Motor neuron (in vitro differentiated cells): ENCODE results near the gene WFS1. TPM values are rescaled to one million over a fixed set of nuclear protein-coding genes. Genes with fewer than 3 reads are reported as not detected.
A peak's percentile ranks its signal among the peaks of the same experiment; 100 is the strongest.

Experiments
- ATAC-seq, 8 experiments: fragments of 200-7000 bp; cut with Tn5 transposase; replicated peaks in 6 of 8; 2 replicates each; pipeline ENCODE4 v1.8.0; 2021; ENCODE audit warnings: mild to moderate bottlenecking in 8 of 8, moderate library complexity in 8 of 8
- H3K27ac ChIP-seq, 2 donors: fragments of 250-450 bp; sonication (Bioruptor Pico); 2 replicates each; pipeline ENCODE4 v1.9.0; 2021; ENCODE audit warnings: antibody characterized with exemption in 2 of 2, mild to moderate bottlenecking in 2 of 2, moderate library complexity in 1 of 2
- H3K4me1 ChIP-seq, 2 donors: fragments of 250-450 bp; sonication (Bioruptor Pico); replicated peaks in 1 of 2; 2 replicates each; pipeline ENCODE4 v1.6.1; 2021; ENCODE audit warnings: antibody characterized with exemption in 2 of 2, mild to moderate bottlenecking in 2 of 2, moderate library complexity in 1 of 2
- H3K4me3 ChIP-seq, 5 donors: fragments of 250-450 bp; sonication (Bioruptor Pico); 2 replicates each; pipeline ENCODE4 v1.9.0; 2021; ENCODE audit warnings: antibody characterized with exemption in 5 of 5, mild to moderate bottlenecking in 5 of 5, moderate library complexity in 4 of 5
- WGBS, 10 experiments: fragments of 450-650 bp; shearing (Covaris generic); methylation state at CpG; one replicate each; pipeline ENCODE4 v1.0.0; 2022; 5-methylcytosine and 5-hydroxymethylcytosine counted together
- in situ Hi-C, 9 experiments: fragments of 400-800 bp; cut with MboI; loops; one replicate each; pipeline ENCODE4 v1.15.0; 2021; ENCODE audit warnings: low sequenced_read_pairs in 9 of 9, low pct_unique_long_range_greater_than_20kb in 2 of 9; ENCODE audit not compliant: unreplicated experiment in 9 of 9
- total RNA-seq, 8 experiments: library from RNA; unstranded; fragments of 300-600 nt; gene quantifications; 2 replicates each; pipeline versions ENCODE4 v1.2.3 to v1.2.4, GENCODE V29; 2022

WFS1 gene, protein sequence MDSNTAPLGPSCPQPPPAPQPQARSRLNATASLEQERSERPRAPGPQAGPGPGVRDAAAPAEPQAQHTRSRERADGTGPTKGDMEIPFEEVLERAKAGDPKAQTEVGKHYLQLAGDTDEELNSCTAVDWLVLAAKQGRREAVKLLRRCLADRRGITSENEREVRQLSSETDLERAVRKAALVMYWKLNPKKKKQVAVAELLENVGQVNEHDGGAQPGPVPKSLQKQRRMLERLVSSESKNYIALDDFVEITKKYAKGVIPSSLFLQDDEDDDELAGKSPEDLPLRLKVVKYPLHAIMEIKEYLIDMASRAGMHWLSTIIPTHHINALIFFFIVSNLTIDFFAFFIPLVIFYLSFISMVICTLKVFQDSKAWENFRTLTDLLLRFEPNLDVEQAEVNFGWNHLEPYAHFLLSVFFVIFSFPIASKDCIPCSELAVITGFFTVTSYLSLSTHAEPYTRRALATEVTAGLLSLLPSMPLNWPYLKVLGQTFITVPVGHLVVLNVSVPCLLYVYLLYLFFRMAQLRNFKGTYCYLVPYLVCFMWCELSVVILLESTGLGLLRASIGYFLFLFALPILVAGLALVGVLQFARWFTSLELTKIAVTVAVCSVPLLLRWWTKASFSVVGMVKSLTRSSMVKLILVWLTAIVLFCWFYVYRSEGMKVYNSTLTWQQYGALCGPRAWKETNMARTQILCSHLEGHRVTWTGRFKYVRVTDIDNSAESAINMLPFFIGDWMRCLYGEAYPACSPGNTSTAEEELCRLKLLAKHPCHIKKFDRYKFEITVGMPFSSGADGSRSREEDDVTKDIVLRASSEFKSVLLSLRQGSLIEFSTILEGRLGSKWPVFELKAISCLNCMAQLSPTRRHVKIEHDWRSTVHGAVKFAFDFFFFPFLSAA
- total RNA-seq: 10 to 100 TPM in 3 of 8 experiments, 1 to 10 TPM in 5; 5.2 to 23.7 (median 8.7) TPM

DNA sequence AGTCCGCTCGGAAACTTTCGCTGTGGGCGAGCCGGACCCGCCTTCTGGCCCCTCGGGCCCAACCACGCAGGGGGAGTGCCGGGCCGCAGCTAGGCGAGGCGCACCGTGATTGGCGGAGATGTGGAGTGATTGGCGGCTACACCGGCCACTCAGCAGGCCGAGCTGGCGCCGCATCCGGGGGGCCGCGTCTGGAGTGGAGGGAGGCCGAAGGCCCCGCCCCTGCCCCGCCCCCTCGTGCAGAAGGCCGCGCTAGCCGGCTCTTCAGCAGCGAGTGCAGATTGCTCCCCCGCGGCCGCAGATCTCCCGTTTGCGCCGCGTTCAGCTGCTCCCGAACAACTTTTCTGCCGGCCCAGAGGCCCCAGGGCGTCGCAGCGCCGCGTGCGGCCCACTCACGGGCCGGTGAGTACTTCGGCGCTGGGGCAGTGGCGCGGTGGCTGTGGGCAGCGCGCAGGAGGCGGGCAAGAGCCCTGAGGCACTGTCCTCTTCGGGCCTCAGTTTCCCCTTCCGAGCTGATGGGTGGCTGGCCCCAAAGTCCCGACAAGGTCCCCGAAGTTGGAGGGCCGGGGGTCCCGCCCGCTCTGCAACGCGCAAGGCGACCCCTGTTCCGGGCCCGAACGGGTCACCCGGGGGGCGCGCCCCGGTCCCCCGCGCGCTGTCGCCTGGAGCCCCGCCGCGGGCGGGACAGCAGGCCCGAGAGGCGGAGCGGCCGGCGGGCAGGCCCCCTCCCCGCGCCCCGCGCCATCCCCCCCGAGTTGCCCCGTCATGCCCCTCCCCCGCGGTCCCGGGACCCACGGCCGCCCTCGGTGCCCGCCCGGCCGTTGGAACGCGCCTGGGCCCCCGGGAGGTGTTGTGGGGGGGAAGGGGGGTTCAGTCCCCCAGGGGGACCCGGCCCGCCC lies at the start of gene WFS1:
WFS1 (plus strand) TSS at position 235 of the 896 bp plus-strand sequence. CDS start 7,606 bp downstream, outside the sequence.
- 0% methylated on average over 2 of the region's 104 CpGs; no CpG with 5 or more reads in 9 of the 10 experiments for WGBS, 10 experiments
- Histone ChIP-seq H3K4me1 (peaks cover 7 to 16% of the 10 kb centered on the region in 2 donors), H3K4me3 (peak within 1 kb of the TSS; percentile 65 to 84 (median 74)), H3K27ac (no peak within 1 kb of the TSS)
- in situ Hi-C loops: loop anchor here in 3 of 9 experiments (25.0 kb wide), 2 partner anchors 267 to 292 kb away; no protein-coding TSS in a partner anchor
- peak; percentile 92 to 100 (median 99) for ATAC-seq

DNA sequence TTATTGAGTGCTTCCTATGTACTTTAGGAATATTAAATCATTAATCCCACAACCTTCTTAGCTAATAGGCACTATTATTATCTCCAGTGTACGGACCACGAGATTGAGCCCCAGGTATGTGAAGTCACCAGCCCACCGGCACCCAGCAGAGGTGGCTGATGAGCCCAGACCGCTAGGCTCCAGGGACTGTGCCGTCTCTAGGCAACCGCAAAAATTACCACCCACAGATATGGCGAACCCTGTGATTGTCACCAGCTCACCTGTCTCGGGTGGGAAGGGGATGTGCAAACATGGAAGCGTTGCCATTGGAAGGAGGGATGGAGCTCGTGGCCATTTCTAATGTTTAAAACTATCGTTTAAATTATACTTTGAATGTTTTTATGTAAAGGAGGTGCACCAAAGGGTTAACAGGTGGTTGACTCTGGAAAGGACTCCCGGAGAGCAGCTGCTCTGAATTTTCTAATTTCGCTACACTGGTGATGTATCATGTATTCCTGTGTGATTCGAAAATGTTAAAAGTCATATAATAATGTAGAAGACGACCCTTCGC lies 48.3 kb upstream of the WFS1 start:
- ATAC-seq: peak in 5 of 8 experiments; percentile 45 to 74 (median 68)
- in situ Hi-C loops: no loop called here
- H3K27ac ChIP-seq: no peak overlapping the region
- H3K4me1 ChIP-seq: peaks cover 3 to 4% of the 10 kb centered on the region in 2 donors
- WGBS, 10 experiments: 0 to 33% (median 8%) methylated on average over 3 to 7 of the region's 16 CpGs; no CpG with 5 or more reads in 4 of the 10 experiments
- H3K4me3 ChIP-seq: peak overlapping the region; percentile 24 to 49 (median 37)

DNA sequence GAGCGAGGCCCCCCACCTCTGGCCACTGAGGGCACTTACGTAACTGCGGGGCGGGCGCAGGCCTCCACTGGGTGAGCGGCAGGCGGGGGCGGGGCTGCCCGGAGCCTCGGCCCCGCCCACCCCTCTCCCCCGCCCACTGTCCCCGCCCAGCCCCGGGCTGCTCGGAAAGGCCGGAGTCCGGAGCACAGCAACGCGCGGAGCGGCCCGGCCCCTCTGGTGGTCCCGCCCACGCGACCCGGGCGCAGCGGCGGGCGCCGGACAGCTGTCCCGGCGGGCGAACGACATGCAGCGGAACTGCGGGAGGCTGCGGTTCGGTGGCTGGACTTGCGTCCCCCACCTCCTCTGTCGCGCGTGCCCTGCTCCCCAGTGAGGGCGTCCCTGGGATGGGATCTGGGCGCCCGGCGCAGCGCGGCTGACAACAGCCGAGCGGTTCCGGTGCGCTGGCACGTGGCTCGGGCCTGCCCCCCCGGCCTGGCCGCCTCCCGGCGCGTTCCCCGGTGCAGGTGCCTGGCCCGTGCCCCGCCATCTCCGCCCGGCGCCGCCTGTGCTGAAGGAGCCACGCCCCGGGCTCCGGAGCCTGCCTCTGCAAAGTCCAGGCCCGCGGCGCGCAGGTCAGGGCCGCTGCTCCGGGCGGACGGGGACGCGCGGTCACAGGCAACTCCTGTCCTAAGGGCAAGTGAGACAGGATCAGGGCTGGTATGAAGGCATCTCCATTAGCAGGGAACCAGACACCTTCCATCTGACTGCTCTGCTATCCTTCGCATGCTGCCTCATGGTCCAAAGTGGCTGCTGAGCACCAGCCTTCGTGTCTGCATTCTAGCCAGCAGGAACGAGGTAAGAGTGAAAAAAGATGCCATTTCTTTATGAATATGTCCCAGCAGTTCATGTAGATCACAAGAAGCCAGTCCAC lies 47.5 kb upstream of the WFS1 start:
- ATAC-seq: peak; percentile 74 to 91 (median 87)
- 0 to 40% (median 10%) methylated on average over 1 to 13 of the region's 84 CpGs; no CpG with 5 or more reads in 4 of the 10 experiments for WGBS, 10 experiments
- in situ Hi-C loops: no loop called here

DNA sequence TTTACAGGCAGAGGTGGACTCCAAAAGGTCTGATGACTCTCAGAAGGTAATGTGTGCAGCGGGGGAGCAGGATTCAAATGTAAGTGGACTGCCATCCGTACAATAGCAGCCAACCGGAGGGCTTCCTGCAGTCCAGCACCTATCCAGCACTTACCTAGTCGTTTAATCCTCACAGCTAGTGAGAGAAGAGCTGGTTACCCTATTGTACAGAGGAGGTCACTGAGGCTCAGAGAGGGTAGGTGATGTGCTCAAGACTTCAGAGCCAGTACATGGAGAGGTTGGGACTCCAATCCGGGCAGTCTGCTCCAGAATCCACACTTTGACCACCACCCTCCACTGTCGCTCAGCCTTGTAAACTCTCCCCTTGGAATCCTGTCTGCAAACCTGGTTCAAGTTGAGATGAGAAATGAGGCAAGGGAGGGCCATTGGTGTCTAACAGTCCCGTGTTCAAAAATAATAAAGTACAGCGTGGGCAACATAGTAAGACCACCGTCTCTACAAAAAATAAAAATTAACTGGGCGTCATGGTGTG lies 46.8 kb upstream of the WFS1 start:
- no peak overlapping the region for H3K4me3 ChIP-seq
- ATAC-seq: no peak
- H3K27ac ChIP-seq: no peak overlapping the region
- WGBS, 10 experiments: 0 to 60% (median 35%) methylated on average over 2 to 8 of the region's 10 CpGs; no CpG with 5 or more reads in 2 of the 10 experiments
- in situ Hi-C loops: no loop called here
- H3K4me1 ChIP-seq: peaks cover 3 to 4% of the 10 kb centered on the region in 2 donors

More for the DNA sequence above, 47.5 kb upstream of the WFS1 start:
- H3K27ac ChIP-seq: no peak overlapping the region
- H3K4me1 ChIP-seq: peaks cover 3 to 4% of the 10 kb centered on the region in 2 donors
- peak overlapping the region; percentile 24 to 49 (median 37) for H3K4me3 ChIP-seq

DNA sequence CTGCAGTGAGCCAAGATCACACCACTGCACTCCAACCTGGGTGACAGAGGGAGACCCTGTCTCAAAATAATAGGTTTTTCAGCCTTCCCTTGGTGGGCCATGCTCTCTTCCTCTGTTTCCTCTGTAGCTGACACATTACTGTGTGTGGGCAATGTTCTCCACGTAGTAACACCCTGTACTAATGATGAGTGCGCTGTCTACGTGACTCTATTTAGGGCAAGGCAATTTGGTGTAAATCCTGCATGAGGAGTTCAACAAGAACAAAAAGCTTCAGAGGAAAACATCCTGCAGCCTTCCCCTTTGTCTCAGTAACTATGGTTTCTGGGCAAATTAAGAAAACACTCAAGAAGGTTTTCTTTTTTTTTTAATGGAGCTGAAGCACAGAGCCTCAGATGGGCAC lies 44.9 kb upstream of the WFS1 start:
- in situ Hi-C loops: loop anchor here in 1 of 9 experiments (25.0 kb wide), 1 partner anchor 87 kb away; no protein-coding TSS in a partner anchor
- WGBS, 10 experiments: 0 to 71% (median 19%) methylated on average over 1 to 3 of the region's 3 CpGs; no CpG with 5 or more reads in 4 of the 10 experiments
- no peak overlapping the region for H3K4me3 ChIP-seq
- peaks cover 3 to 4% of the 10 kb centered on the region in 2 donors for H3K4me1 ChIP-seq
- H3K27ac ChIP-seq: no peak overlapping the region
- no peak for ATAC-seq

DNA sequence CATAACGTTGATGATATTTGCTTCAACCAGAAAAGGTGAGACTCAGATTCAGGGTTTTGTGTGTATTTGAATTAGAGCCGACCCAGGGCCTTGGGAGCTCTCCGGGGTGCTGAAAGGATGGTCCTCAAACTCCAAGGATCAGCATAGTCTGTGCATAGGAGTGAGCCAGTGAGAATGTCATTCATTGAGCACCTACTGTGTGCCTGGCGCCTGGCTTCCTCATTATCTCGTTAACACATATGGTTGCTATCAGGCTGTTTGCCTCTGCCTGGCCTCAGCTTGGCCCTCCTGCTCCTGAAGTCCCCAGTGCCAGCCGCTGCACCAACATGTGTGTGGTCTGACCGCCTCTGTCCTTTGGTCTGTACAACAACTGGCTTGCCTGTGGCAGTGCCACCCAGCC lies 44.2 kb upstream of the WFS1 start:
- no peak overlapping the region for H3K27ac ChIP-seq
- no peak overlapping the region for H3K4me3 ChIP-seq
- in situ Hi-C loops: loop anchor here in 1 of 9 experiments (25.0 kb wide), 1 partner anchor 88 kb away; no protein-coding TSS in a partner anchor
- ATAC-seq: peak in 3 of 8 experiments; percentile 17 to 22 (median 21)
- WGBS, 10 experiments: 0 to 60% (median 21%) methylated on average over 1 to 5 of the region's 7 CpGs; no CpG with 5 or more reads in 4 of the 10 experiments
- peaks cover 3 to 4% of the 10 kb centered on the region in 2 donors for H3K4me1 ChIP-seq

DNA sequence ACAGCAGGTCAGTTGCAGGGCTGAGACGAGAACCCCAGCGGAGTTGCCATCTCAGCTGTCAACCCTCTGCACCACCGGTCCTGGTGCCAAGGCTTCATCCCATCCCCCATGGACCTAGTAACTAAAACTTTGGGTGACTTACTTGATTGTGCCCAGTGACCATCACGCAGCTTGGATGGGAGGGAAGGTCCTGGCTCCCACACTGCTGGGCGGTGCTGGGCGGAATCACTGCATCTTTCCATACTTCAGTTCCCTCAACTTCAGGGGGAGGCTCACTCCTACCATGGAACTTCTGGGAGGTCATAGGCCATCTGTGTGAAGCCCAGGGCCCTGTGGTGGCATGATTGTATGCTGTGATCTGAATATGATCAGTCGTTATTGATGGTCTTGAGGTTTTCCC lies 43.1 kb upstream of the WFS1 start:
- H3K27ac ChIP-seq: no peak overlapping the region
- in situ Hi-C loops: loop anchor here in 1 of 9 experiments (25.0 kb wide), 1 partner anchor 89 kb away; no protein-coding TSS in a partner anchor
- H3K4me1 ChIP-seq: peaks cover 0 to under 1% of the 10 kb centered on the region in 2 donors
- H3K4me3 ChIP-seq: no peak overlapping the region
- no peak for ATAC-seq
- WGBS, 10 experiments: 40 to 94% (median 60%) methylated on average over 1 to 3 of the region's 7 CpGs; no CpG with 5 or more reads in 3 of the 10 experiments

DNA sequence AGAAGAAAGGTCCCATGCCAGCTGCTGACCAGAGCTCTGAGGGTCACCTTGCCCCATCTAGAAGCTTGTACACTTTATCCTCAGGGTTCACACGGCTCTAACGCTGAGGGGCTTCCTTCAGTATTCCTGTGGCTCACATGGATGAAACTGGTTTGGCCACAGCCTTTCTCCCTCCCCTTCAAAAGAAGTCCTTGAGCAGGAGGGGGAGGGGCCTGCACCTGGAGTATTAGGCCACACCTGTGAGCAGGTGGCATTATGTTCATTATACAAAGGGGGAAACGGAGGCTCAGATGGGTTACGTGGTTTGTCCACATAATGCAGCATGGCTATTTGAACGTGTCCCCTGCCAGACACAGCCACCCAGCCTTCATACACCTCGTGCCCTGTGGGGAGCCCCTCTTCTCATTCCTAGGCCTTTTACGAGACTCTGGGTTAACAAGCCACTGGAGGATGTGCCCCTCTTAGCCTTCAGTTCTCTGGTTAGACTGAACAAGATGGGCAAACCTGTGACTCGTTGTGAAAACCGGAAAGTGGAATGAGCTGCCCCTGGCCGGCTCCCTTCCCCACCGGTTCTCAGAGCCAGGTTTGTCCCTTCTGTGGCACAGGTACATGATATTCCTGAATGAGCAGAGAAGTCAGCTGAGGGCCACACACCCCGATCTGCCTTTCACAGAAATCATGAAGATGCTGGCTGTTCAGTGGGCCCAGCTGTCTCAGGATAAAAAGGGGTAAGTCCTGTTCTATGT lies 42.1 kb upstream of the WFS1 start:
- H3K27ac ChIP-seq: no peak overlapping the region
- in situ Hi-C loops: loop anchor here in 1 of 9 experiments (25.0 kb wide), 1 partner anchor 90 kb away; no protein-coding TSS in a partner anchor
- WGBS, 10 experiments: 0 to 67% (median 59%) methylated on average over 1 to 7 of the region's 12 CpGs; no CpG with 5 or more reads in 3 of the 10 experiments
- H3K4me1 ChIP-seq: no peaks in the 10 kb centered on the region
- ATAC-seq: no peak
- no peak overlapping the region for H3K4me3 ChIP-seq

DNA sequence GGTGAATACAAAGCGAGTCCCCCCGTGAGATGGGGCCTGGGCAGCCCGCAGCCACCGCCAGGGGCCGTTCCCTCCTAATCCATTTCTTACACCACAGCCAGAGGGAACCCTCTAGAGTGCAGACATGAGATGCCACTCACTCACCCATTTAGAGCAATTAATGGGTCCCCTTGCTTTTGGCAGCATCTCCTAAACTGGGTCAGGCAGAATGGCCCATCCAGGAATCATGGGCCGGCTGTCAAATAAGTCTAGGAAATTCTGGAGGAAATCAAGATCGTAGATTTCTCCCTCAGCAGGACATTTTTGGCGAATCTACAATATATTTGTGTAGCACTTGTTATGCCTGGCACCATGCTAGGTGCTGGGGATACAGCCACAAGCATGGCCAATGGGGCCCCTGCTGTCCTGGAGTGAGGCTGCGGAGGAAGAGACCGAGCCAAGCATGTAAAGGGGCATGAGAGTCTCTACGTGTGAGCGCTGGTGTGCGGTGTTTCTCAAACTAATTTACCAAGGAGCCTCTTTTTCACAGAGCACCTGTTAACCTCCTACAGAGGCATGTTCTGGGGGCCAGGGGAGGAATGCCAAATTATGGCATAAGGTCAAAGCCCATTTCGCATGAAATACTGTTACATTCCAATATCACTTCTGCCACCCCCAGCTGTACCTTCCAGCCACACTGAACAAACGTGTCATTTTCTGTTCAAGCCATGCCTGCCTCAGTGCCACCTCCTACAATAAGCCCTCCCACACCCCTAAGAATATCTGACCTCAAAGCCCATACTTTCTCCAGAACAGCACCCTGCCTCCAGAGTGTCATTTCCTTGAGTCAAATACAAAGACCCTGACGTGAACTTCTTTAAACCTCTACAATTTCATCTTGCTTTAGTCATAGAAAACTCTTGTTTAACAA lies 41.2 kb upstream of the WFS1 start:
- WGBS, 10 experiments: 17 to 85% (median 51%) methylated on average over 1 to 6 of the region's 16 CpGs; no CpG with 5 or more reads in 1 of the 10 experiments
- in situ Hi-C loops: loop anchor here in 1 of 9 experiments (25.0 kb wide), 1 partner anchor 91 kb away; no protein-coding TSS in a partner anchor
- Histone ChIP-seq H3K4me1 (no peaks in the 10 kb centered on the region), H3K4me3 (no peak overlapping the region), H3K27ac (no peak overlapping the region)
- ATAC-seq: no peak
